HepG2 (cell line): ENCODE measurements around the gene IFIT3. TPM values are rescaled to one million over a fixed set of nuclear protein-coding genes. Genes with fewer than 3 reads are reported as not detected.
A peak's percentile ranks its signal among the peaks of the same experiment; 100 is the strongest.

Experiments used
- ATAC-seq: fragments of 200-7000 bp; cut with Tn5 transposase; 3 replicates; pipeline ENCODE4 v1.9.1; 2020; ENCODE audit warnings: mild to moderate bottlenecking, moderate library complexity
- BruUV-seq: library from RNA; stranded (reverse); fragments of 400-500 nt; replicated peaks from 2 replicates; lab custom pipeline; 2021; lab: Mats Ljungman, UMichigan
- CTCF ChIA-PET: fragments of 300-600 bp; formaldehyde crosslinking; extraction: SDS; loops from one replicate; lab custom pipeline; 2021; ENCODE audit warnings: low total read pairs, inconsistent platforms, low intra/inter-chr PET ratio; lab: Yijun Ruan, JAX
- POLR2A ChIA-PET: fragments of 350-600 bp; sonication (Branson Sonifier 250); formaldehyde crosslinking; loops from one replicate; lab custom pipeline; 2020; ENCODE audit warnings: antibody characterized with exemption, inconsistent platforms; lab: Yijun Ruan, JAX
- DNase-seq: peaks from one replicate; pipeline ENCODE4 v3.0.0-alpha.2; 2015; ENCODE audit warnings: low spot score
- FAIRE-seq: peaks from 3 replicates; lab custom pipeline; 2011; peaks lifted over from hg19 to GRCh38; lab: Jason Lieb, UNC
- H2AFZ ChIP-seq: one replicate; pipeline ENCODE4 v1.6.1; 2011; ENCODE audit warnings: low read length, inconsistent platforms
- H3K27ac ChIP-seq: fragments of 300-600 bp; 3 replicates; pipeline ENCODE4 v1.8.0; 2011; ENCODE audit warnings: mixed run types, mild to moderate bottlenecking, mixed read lengths, low read length, inconsistent platforms; ENCODE audit not compliant: insufficient read depth; ENCODE audit errors: extremely low read length
- H3K27me3 ChIP-seq, 2 experiments: fragments of 200-600 bp in 1 of 2; 2 replicates in 1 of 2; 3 replicates in 1 of 2; pipeline versions ENCODE4 v1.6.0 to v1.8.0; 2011; ENCODE audit warnings: low read length in 2 of 2, mild to moderate bottlenecking in 2 of 2, moderate library complexity in 2 of 2, inconsistent platforms in 1 of 2; ENCODE audit not compliant: insufficient read depth in 2 of 2, control insufficient read depth in 1 of 2
- H3K36me3 ChIP-seq, 2 experiments: fragments of 200-600 bp in 1 of 2; replicated peaks in 1 of 2; 2 replicates in 1 of 2; 3 replicates in 1 of 2; pipeline versions ENCODE4 v1.5.1 to v1.8.0; 2011; ENCODE audit warnings: low read length in 2 of 2, inconsistent platforms in 1 of 2; ENCODE audit not compliant: insufficient read depth in 2 of 2, control insufficient read depth in 1 of 2
- H3K4me1 ChIP-seq: 2 replicates; pipeline ENCODE4 v1.5.1; 2012; ENCODE audit warnings: low read length, inconsistent platforms; ENCODE audit not compliant: insufficient read depth
- H3K4me2 ChIP-seq: 2 replicates; pipeline ENCODE4 v1.6.0; 2011; ENCODE audit warnings: low read depth, low read length, inconsistent platforms
- H3K4me3 ChIP-seq, 3 experiments: fragments of 200-600 bp in 1 of 3; sonication (generic), shearing (Covaris generic) in 1 of 3; replicated peaks in 1 of 3; 2 replicates each; pipeline ENCODE4 v1.5.1; 2011 to 2016; ENCODE audit warnings: low read length in 3 of 3, inconsistent platforms in 2 of 3, low read depth in 2 of 3, mild to moderate bottlenecking in 2 of 3, control low read depth in 1 of 3, mixed read lengths in 1 of 3; ENCODE audit not compliant: insufficient read depth in 1 of 3
- H3K79me2 ChIP-seq: one replicate; pipeline ENCODE4 v1.6.1; 2011; ENCODE audit warnings: low read length, inconsistent platforms; ENCODE audit not compliant: insufficient read depth
- H3K9ac ChIP-seq: 2 replicates; pipeline ENCODE4 v1.6.0; 2011; ENCODE audit warnings: mild to moderate bottlenecking, low read depth, low read length, inconsistent platforms; ENCODE audit not compliant: insufficient read depth
- H3K9me3 ChIP-seq: 2 replicates; pipeline ENCODE4 v1.5.1; 2012; ENCODE audit warnings: mild to moderate bottlenecking, low read length
- H4K20me1 ChIP-seq: 2 replicates; pipeline ENCODE4 v1.6.0; 2011; ENCODE audit warnings: inconsistent platforms, mild to moderate bottlenecking, low read length, moderate library complexity; ENCODE audit not compliant: insufficient read depth
- ATF5 ChIP-seq: sonication (generic); formaldehyde crosslinking; IDR thresholded peaks from 2 replicates; pipeline ENCODE4 v1.4.0; 2020; ENCODE audit warnings: mild to moderate bottlenecking, low read depth, missing genetic modification reagents
- ATRX ChIP-seq: sonication (generic); formaldehyde crosslinking; IDR thresholded peaks from 2 replicates; pipeline ENCODE4 v1.4.0; 2020; ENCODE audit warnings: missing genetic modification reagents, borderline replicate concordance
- CENPBD1 ChIP-seq: sonication (generic); formaldehyde crosslinking; IDR thresholded peaks from 2 replicates; pipeline ENCODE4 v1.8.0; 2022; ENCODE audit warnings: missing genetic modification reagents, low read depth, mild to moderate bottlenecking, borderline replicate concordance
- GABPB1 ChIP-seq: IDR thresholded peaks from 2 replicates; pipeline ENCODE4 v1.6.1; 2016; ENCODE audit warnings: mild to moderate bottlenecking, missing genetic modification reagents, moderate library complexity, missing compliant biosample characterization
- JUNB ChIP-seq: sonication (generic); formaldehyde crosslinking; IDR thresholded peaks from 2 replicates; pipeline ENCODE4 v1.8.0; 2022; ENCODE audit warnings: missing genetic modification reagents, mild to moderate bottlenecking, borderline replicate concordance
- MIER2 ChIP-seq: IDR thresholded peaks from 2 replicates; pipeline ENCODE4 v1.6.1; 2016; ENCODE audit warnings: missing biosample characterization, missing genetic modification reagents
- MIER3 ChIP-seq: IDR thresholded peaks from 2 replicates; pipeline ENCODE4 v1.6.1; 2016; ENCODE audit warnings: missing compliant biosample characterization, borderline replicate concordance
- MLX ChIP-seq: IDR thresholded peaks from 2 replicates; pipeline ENCODE4 v1.6.1; 2016
- NR2F1 ChIP-seq, 2 experiments: fragments of 450-650 bp in 1 of 2; formaldehyde crosslinking in 1 of 2; IDR thresholded peaks; 2 replicates each; pipeline versions ENCODE4 v1.5.0 to v1.6.1; 2016 to 2020; ENCODE audit warnings: mild to moderate bottlenecking in 1 of 2, missing compliant biosample characterization in 1 of 2, missing genetic modification reagents in 1 of 2, moderate library complexity in 1 of 2
- PPARG ChIP-seq: conservative IDR thresholded peaks from 2 replicates; pipeline ENCODE4 v1.6.1; 2016; ENCODE audit warnings: missing biosample characterization, missing genetic modification reagents
- SMC3 ChIP-seq: IDR thresholded peaks from 2 replicates; pipeline ENCODE4 v1.6.1; 2011; ENCODE audit warnings: low read length, improper control_type of control experiment
- STAG1 ChIP-seq: sonication (generic); formaldehyde crosslinking; IDR thresholded peaks from 2 replicates; pipeline ENCODE4 v1.4.0; 2020; ENCODE audit warnings: missing genetic modification reagents
- ZNF20 ChIP-seq: sonication (generic); formaldehyde crosslinking; IDR thresholded peaks from 2 replicates; pipeline ENCODE4 v1.4.0; 2020; ENCODE audit warnings: mild to moderate bottlenecking, moderate library complexity, missing genetic modification reagents
- ZNF576 ChIP-seq: sonication (generic); formaldehyde crosslinking; IDR thresholded peaks from 2 replicates; pipeline ENCODE4 v1.4.0; 2020; ENCODE audit warnings: mild to moderate bottlenecking, missing genetic modification reagents
- ZSCAN9 ChIP-seq: IDR thresholded peaks from 2 replicates; pipeline ENCODE4 v1.6.1; 2016; ENCODE audit warnings: borderline replicate concordance
- in situ Hi-C: cut with HindIII; loops from 2 replicates; pipeline ENCODE4 v1.10.0; 2017; ENCODE audit warnings: low pct_unique_long_range_greater_than_20kb; ENCODE audit not compliant: extremely low pct_ligation_motif_present
- intact Hi-C: fragments of 100-400 bp; cut with micrococcal nuclease; formaldehyde crosslinking; loops from one replicate; pipeline ENCODE4 v1.10.0; 2022; ENCODE audit not compliant: unreplicated experiment
- polyA plus RNA-seq, 8 experiments: library from polyadenylated mRNA; depleted of rRNA in 3 of 8; stranded (reverse) in 7 of 8; unstranded in 1 of 8; fragments of >200 nt; fragmentation: Illumina TruSeq in 4 of 8; extraction: Trizol in 4 of 8; gene quantifications; 2 replicates each; pipeline versions ENCODE4 v1.2.1 to v1.2.3, GENCODE V29; 2011 to 2016; ENCODE audit warnings: low read depth in 4 of 8, missing spikeins in 1 of 8, mixed read lengths in 1 of 8; ENCODE audit not compliant: insufficient read depth in 1 of 8
- total RNA-seq, 5 experiments: library from RNA; depleted of rRNA; stranded (reverse); fragments of >200 nt; fragmentation: Illumina TruSeq; extraction: Trizol; gene quantifications; 2 replicates each; pipeline ENCODE4 v1.2.3, GENCODE V29; 2016; ENCODE audit warnings: low read depth in 1 of 5

Gene IFIT3
- total and polyA plus RNA-seq, 2 of the 13 experiments (the other 11 are each of a cell fraction or from before 2014, with no cell fraction given) = 0.48 to 3.1 TPM

GRCh38 chr10:89369156-89370105 is 41.6 kb downstream of the IFIT3 start (continued):
- TF ChIP-seq CENPBD1 (CRISPR knock-in tag) (no peak), STAG1 (peak; percentile 61)

GRCh38 chr10:89371079-89371478 is 43.3 kb downstream of the IFIT3 start:
- ATAC-seq (no peak), FAIRE-seq (no peak), DNase-seq (no peak)
- Histone ChIP-seq H3K9me3 (no peaks in the 10 kb centered on the region), H3K79me2 (no peaks in the 10 kb centered on the region), H3K27ac (no peak overlapping the region), H3K4me3 (no peak overlapping the region), H3K36me3 (no peaks in the 10 kb centered on the region), H3K9ac (no peak overlapping the region), H2AFZ (no peak overlapping the region), H3K27me3 (no peaks in the 10 kb centered on the region), H3K4me2 (no peak overlapping the region), H3K4me1 (peaks cover 45% of the 10 kb centered on the region), H4K20me1 (no peaks in the 10 kb centered on the region)
- no TSS peak for BruUV-seq
- CTCF ChIA-PET = no interaction called here
- intact Hi-C loops (no loop called here), in situ Hi-C loops (loop anchor here (5.0 kb wide), 1 partner anchor 114 kb away; no protein-coding TSS in a partner anchor)
- POLR2A ChIA-PET = no interaction called here
- TF ChIP-seq MIER2 (CRISPR knock-in tag) (no peak), NR2F1 (CRISPR knock-in tag; IDR thresholded peaks at IDR 0.05) (no peak), SMC3 (no peak), MLX (CRISPR knock-in tag) (no peak), PPARG (CRISPR knock-in tag) (no peak), ZNF576 (CRISPR knock-in tag) (no peak), JUNB (CRISPR knock-in tag) (no peak), ATF5 (CRISPR knock-in tag) (no peak), MIER3 (CRISPR knock-in tag) (no peak), ZNF20 (CRISPR knock-in tag) (no peak), GABPB1 (CRISPR knock-in tag) (no peak), ZSCAN9 (CRISPR knock-in tag) (no peak), ATRX (CRISPR knock-in tag) (no peak)
